Measurements from ENCODE around the gene KCNJ9. TPM values are rescaled to one million over a fixed set of nuclear protein-coding genes. Genes with fewer than 3 reads are reported as not detected.

KCNJ9 gene
- total and polyA plus RNA-seq, 10 of the 15 experiments (the other 5 are each of a cell fraction or from before 2014, with no cell fraction given) = 0.12 TPM; not detected in 9

GRCh38 chr1:160107512-160107911 is 26.2 kb downstream of the KCNJ9 start:
- no peaks in the 10 kb centered on the region for H4K20me1 ChIP-seq (ENCODE audit: control insufficient read depth, insufficient read depth)
- no peaks in the 10 kb centered on the region; a peak in 1 of 4 replicates for H3K36me3 ChIP-seq (ENCODE audit: control insufficient read depth in 2 of 2, insufficient read depth in 2 of 2, low read length in 1 of 2)
- ChIA-PET RAD21 (ENCODE audit: unreplicated experiment) (interaction anchor here (0.9 to 1.2 kb wide), 2 partner anchors 61 to 147 kb away, joined by 3 read pairs; no protein-coding TSS in a partner anchor), CTCF (interaction anchor here (2.7 to 11.6 kb wide), 3 partner anchors 9 to 184 kb away, joined by 11 to 189 read pairs (median 15); partner anchors contain the start of gene IGSF8), SMC1A (ENCODE audit: uncharacterized antibody, unreplicated experiment) (interaction anchor here (1.2 to 2.7 kb wide), 3 partner anchors 12 to 269 kb away, joined by 3 to 19 read pairs (median 5); no protein-coding TSS in a partner anchor), POLR2A (no interaction called here)
- in situ Hi-C loops (cut with MboI) = no loop called here
- FAIRE-seq (no peak), ATAC-seq (no peak), DNase-seq (ENCODE audit: low read depth, low spot score) (no peak)
- H3K9me3 ChIP-seq (replicated peaks; ENCODE audit: control insufficient read depth, insufficient read depth, low read length) = no peaks in the 10 kb centered on the region
- H3K4me1 ChIP-seq (ENCODE audit: control insufficient read depth, insufficient read depth, low read length) = no peaks in the 10 kb centered on the region
- no peak overlapping the region for H3K27ac ChIP-seq (ENCODE audit: control insufficient read depth, insufficient read depth)
- H3K4me3 ChIP-seq = no peak overlapping the region
- intact Hi-C loops (cut with micrococcal nuclease; ENCODE audit: unreplicated experiment) = no loop called here
- H3K27me3 ChIP-seq (replicated peaks in 1 of 2; ENCODE audit: control insufficient read depth in 2 of 2, insufficient read depth in 2 of 2, low read length in 1 of 2) = no peaks in the 10 kb centered on the region; a peak in 1 of 4 replicates
- no peak for TF ChIP-seq RUNX3 (IDR thresholded peaks at IDR 0.05; ENCODE audit: low read length)
- no peak for TF ChIP-seq FOS (IDR thresholded peaks at IDR 0.05; ENCODE audit: borderline replicate concordance, extremely low read depth, insufficient read length)
- TF ChIP-seq, protein P1, sequence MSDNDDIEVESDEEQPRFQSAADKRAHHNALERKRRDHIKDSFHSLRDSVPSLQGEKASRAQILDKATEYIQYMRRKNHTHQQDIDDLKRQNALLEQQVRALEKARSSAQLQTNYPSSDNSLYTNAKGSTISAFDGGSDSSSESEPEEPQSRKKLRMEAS (IDR thresholded peaks at IDR 0.05; ENCODE audit: low read depth, low read length) = no peak
- no peak for TF ChIP-seq YY1 (IDR thresholded peaks at IDR 0.05; ENCODE audit: low read depth, low read length)
- TF ChIP-seq NRF1 (conservative IDR thresholded peaks at IDR 0.05; ENCODE audit: low read depth, low read length) = no peak
- TF ChIP-seq RBBP5 (conservative IDR thresholded peaks at IDR 0.05) = no peak
- no peak overlapping the region for H2AFZ ChIP-seq (ENCODE audit: control insufficient read depth, low read depth, low read length)
- no TSS peak for BruUV-seq (replicated peaks)
- 50% methylated on average over 1 of the region's 1 CpG for WGBS (ENCODE audit: insufficient coverage, insufficient replicate concordance, low lambda C conversion rate, missing lambda C conversion rate)
- H3K9ac ChIP-seq (ENCODE audit: control insufficient read depth, insufficient read depth, low read length) = no peak overlapping the region
- no peak overlapping the region for H3K4me2 ChIP-seq (ENCODE audit: control insufficient read depth, insufficient read depth)
- no peaks in the 10 kb centered on the region for H3K79me2 ChIP-seq (ENCODE audit: control insufficient read depth, insufficient read depth, low read length)
